Erythroblast (primary cell): ENCODE data around the gene LSM10.

Experiments used
- GATA1 ChIP-seq: IDR thresholded peaks from 2 replicates; pipeline ENCODE4 v1.6.1; 2011; ENCODE audit warnings: low read depth, mild to moderate bottlenecking, control low read depth, low read length, moderate library complexity
- POLR2A ChIP-seq: IDR thresholded peaks from 2 replicates; pipeline ENCODE4 v1.6.1; 2011; ENCODE audit warnings: mild to moderate bottlenecking, low read length

GRCh38 chr1:36400825-36401601 lies 3.3 kb upstream of the LSM10 start:
- TF ChIP-seq POLR2A, result peak; percentile 86
- TF ChIP-seq GATA1, result no peak
